HG03354 (cell line): Measurements from ENCODE around the gene RREB1.
A peak's percentile ranks its signal among the peaks of the same experiment; 100 is the strongest.

Experiments used
- ATAC-seq: cut with Tn5 transposase; IDR thresholded peaks from one replicate; pipeline ENCODE4 v1.9.1; 2021; ENCODE audit warnings: mild to moderate bottlenecking; ENCODE audit not compliant: unreplicated experiment, poor library complexity, severe bottlenecking

Gene RREB1

GRCh38 chr6:7107578-7108195 lies at the start of gene RREB1:
Gene RREB1, plus strand, starts transcription at chr6:7107961. Its CDS starts 73,951 bp downstream, at chr6:7181912.
- peak; percentile 65 for ATAC-seq

GRCh38 chr6:7058250-7058923 lies 49.4 kb upstream of the RREB1 start:
- ATAC-seq, result no peak

- ATAC-seq, result no peak
Measured at GRCh38 chr6:7060769-7061516, 46.8 kb upstream of the RREB1 start.

GRCh38 chr6:7062451-7063162 lies 45.2 kb upstream of the RREB1 start:
- ATAC-seq, result no peak

DNA sequence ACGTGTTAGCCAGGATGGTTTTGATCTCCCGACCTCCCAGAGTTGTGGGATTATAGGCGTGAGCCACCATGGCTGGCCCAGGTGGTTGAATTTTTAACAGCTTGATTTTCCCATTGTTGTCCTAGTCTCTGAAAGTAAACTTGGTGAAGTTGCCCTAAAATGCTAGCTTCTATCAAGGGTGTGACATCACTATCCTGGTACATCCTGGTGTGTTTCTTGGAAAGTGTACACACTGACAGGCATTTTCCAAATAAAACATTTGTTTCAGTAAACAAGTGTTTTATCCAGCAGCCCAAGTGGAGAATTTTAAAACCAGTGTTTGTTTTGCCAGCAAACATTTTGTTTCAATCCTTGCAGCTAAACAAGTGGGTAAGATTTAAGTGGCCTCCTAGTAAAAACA lies 40.5 kb upstream of the RREB1 start:
- ATAC-seq, result no peak

DNA sequence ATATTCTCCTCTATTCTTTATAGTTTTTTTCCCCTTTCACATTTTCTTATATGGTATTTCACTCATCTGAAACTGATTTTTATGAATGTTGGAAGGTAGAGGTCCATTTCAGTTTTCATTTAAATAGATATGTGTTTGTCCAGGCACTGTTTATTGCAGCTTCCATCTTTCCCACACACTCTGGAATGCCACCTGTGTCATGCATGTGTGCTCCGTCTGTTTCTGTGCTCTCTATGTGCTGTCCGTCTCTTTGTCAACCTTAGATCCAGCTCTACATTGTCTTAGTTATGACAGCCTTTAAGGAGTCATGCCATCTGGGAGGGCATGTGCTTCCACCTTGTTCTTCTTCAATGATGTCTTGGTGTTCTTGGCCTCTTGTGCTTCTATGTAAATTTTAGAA lies 36.4 kb upstream of the RREB1 start:
- ATAC-seq, result no peak

DNA sequence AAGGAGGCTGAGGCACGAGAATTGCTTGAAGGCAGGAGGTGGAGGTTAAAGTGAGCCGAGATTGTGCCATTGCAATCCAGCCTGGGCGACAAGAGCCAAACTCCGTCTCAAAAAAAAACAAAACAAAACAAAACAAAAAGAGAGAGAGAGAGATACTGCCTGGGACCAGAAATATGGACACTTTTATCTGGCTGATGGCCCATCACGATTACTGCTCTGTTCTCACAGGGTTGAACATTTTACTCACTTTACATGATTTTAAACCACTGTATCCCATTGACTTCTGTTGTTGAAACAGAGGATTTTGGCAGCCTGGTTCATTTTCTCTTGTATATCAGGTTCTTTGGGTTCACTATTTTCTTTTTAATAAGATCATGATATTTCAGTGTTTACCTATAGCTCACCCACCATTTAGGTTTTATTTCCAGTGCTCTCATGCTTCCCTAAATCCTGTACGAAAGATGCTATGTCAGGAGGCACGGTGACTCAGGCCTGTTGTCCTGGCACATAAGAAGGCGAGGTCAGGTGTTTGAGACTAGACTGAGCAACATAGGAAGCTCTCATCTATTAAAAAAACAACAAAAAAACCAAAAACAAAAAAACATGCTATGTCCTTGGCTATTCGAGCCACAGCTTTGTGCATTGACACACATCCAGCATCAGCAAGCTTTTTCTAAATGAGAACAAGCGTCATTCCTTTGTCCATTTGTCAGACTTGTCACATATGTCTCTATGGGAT lies 34.5 kb upstream of the RREB1 start:
- ATAC-seq, result no peak

- peak; percentile 96 for ATAC-seq
Measured at GRCh38 chr6:7073821-7074525, 33.8 kb upstream of the RREB1 start.

- ATAC-seq, result no peak
Measured at GRCh38 chr6:7074870-7075269, 32.9 kb upstream of the RREB1 start.

DNA sequence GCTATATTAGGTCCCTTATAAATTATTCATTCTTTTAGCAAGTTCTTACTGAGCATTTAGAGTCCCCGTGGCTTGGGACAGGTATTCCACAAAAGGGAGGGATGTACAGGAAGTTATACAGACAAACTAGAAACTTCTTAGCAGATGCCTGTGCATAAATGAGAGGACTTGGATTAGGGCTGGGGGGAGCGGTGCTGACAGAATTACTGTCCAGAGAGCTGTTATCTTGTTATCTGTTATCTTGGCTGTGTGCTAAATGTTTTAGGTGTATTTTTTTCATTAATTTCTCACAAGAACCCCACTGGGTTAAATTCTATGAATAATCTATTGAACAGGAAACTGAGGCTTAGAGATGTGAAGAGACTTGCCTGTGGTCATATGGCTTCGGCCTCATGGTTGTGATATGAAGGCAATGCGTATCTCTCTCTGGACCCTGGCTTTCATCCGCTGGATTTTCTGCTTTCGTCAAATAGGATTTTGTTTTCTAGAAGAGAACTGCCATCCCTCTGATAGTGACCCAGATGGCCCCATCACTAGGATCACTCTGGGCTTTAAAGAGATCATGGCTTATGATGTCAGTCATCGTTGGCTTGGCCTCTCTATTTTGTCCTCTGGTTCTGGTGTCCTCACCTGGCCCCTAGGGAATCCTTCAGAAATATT lies 32.3 kb upstream of the RREB1 start:
- no peak for ATAC-seq

DNA sequence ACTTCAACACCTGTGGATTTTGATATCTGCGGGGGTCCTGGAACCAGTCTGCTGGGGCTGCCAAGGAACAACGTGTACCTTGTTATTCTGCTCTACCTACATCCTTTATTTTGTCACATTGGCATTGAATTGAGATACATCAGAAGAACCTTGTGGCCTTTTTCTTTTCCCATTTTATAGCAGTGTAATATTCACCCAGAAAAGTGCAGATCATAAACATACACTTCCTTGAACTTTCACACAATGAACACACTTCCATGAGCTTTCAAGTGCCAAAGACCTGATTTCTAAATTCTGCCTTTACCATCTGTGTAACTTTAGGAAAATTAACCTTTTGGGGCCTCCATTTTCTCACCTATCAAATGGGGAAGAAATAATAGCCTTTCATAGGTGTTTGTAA lies 29.9 kb upstream of the RREB1 start:
- no peak for ATAC-seq

GRCh38 chr6:7078856-7079255 lies 28.9 kb upstream of the RREB1 start:
- no peak for ATAC-seq

DNA sequence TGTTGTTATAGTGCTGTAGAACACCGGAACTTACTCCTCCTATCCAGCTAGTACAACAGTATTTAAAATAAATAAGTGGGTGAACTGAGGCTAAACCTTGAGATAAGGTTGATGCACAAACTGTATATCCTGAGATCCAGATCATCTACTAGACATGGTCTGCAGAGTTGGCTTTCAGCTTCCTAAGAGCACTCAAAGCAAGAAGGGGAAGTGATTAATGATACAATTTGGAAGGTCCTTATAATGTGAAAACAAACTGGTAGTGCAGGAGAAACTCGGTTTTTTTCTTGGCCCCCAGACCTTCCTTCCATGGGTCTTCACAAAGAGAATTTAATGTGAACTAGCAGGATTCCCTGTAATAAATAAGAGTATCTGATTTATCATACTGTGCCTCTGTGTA lies 27.4 kb upstream of the RREB1 start:
- ATAC-seq, result no peak

- peak; percentile 45 for ATAC-seq
Measured at GRCh38 chr6:7085911-7086310, 21.9 kb upstream of the RREB1 start.

GRCh38 chr6:7086488-7086887 lies 21.3 kb upstream of the RREB1 start:
- ATAC-seq, result peak; percentile 58

DNA sequence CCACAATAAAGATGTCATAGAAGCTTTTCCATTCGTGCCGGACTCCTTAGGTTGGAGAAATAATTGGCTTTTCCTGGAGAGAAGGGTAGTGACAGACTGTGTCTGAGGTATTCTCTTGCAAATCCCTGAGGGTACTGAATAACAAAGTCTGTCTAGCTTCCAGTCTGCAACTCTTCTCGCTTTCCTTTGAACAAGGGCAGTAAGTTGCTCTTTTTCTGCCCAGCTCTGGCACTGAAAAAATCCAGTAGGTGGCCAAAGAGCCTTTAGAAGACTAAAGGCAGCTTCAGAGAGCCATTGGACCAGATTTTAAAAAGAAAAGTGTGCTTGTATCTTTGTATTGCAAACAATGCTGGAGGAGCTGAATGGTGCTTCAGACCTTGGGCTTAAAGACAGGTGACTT lies 20.7 kb upstream of the RREB1 start:
- no peak for ATAC-seq

DNA sequence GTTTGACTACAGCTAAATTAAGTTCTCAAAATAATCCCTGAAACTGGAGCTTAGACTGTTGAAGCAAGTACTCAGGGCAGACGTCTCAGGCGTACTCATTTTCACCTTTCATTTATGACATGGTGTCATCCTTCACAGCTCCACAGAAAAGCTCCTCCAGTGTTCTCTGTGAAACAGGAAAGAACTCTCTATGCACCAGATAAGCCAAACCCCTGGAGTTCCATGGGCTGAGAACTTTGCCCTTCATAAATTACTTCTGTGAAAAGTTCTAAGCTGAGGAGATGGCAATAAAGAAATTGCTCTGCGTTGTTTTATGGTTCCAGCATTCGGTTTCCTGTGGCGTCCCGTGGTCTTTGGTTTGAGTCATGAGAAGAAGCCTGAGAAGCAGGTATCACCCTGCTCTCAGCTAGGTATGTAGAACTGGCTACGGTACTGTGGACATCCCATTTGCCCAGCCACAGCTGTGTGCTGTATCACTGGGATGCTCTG lies 20.2 kb upstream of the RREB1 start:
- ATAC-seq, result peak; percentile 57

DNA sequence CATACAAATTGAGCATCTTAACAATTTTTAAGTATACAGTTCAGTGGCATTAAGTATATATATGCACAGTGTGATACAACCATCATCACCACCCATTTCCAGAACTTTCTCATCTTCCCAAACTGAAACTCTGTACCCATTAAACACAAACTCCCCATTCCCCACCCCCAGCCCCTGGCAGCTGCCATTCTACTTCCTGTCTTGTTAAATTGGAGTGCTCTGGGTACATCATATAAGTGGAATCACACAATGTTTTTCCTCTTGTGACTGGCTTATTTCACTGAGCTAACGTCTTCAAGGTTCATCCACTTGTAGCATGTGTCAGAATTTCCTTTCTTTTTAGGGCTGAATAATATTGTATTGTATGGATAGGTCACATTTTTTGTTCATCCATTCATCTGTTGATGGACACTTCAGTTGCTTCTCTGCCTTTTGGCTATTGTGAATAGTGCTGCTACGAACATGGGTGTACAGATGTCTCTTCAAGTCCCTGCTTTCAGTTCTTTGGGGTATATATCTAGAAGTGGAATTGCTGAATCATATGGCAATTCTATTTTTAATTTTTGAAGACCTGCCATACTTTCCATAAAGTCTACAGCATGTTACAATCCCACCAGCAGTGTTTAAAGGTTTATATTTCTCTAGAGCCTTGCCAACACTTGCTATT lies 19.6 kb upstream of the RREB1 start:
- ATAC-seq, result no peak
